ENCODE data around the gene SEPTIN8. TPM values are rescaled to one million over a fixed set of nuclear protein-coding genes. Genes with fewer than 3 reads are reported as not detected.

Gene SEPTIN8
- total RNA-seq, result 26.9 and 41.5 TPM in 2 replicates

GRCh38 chr5:132777209-132778069 is at the start of gene SEPTIN8:
Gene SEPTIN8, minus strand, starts transcription at chr5:132777239. Its CDS starts 102 bp downstream, at chr5:132777137.

DNA sequence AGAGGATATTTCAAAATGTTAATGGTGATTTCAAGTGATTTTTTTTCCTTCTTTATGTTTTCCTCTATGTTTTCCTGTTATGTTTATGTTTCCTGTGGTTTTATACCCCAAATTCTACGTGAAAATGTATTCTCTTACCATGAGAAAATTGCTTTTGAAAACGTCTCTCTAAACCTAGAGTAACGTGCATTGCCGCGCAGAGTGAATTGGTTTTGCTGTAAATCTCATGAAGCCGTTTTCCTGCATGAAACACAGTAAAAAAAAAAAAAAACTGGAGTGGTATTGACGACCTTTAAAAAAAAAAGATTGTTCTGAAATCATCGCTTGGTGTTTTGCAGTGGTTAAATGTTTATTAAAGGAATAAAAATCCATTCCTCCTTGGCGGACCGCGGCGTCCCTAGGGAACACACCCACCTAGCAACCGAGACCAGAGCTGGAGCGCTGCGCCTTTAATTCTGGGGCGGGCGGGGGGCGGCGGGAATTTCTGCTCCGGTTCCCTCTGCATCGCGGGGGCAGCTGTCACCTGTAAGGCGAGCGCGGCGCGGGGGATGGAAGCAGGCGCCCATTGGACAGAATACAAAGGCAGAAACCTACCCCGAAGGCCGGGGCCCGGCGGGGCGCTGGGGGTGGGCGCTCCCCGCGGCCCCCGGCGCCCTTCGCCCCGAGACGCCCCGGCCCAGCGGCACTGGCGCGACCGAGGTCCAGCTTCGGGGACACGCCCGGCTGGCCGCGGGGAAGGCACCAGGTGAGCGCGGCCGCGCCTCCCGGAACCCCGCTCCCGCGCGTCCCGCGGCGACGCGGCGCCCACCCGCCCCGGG is 36.0 kb upstream of the SEPTIN8 start, which contains the start of gene SOWAHA:
Gene SOWAHA, plus strand, starts transcription at position 522 of the 818 bp plus-strand sequence. CDS start 320 bp downstream, outside the sequence.

DNA sequence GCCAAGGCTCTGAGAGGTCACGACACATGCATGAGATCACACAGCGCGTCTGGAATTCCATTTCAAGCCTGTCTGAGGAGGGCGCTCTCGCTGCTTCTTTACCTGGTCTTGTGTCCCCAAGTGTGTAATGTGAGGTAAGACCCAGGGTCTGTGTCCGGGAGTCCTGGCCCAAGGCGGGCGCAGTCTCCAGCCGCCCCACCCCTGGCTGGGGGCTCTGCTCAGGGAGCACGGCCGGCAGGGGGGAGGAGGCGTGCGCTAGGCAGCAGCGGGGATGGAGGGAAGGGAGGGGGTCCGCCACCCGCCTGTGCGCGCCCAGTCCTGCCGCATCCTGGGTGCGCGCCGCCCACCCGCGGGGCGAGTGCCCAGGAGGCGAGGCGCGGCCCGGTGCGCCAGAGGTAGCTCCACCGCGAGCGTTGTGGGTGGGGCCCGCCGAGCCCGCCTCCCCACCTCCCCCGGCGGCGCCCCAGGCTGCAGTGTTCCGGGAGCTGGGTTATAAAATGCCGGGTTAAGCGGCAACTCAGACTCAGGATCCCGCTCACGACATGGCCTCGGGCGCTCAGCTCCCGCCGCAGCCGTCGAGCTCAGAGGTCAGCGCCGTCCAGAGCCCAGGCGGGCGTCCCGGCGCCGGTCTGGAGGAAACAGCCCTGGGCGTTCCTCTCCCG is 30.0 kb downstream of the SEPTIN8 start, which contains the start of gene CCNI2:
Gene CCNI2, plus strand, starts transcription at position 473 of the 662 bp plus-strand sequence. Its CDS starts 70 bp downstream, at position 543.

GRCh38 chr5:132736853-132737833 is 39.9 kb downstream of the SEPTIN8 start, which contains the start of gene KIF3A:
Gene KIF3A, minus strand, starts transcription at chr5:132737546. Its CDS starts 127 bp downstream, at chr5:132737419.

Other genes with a start within 250 kb of the SEPTIN8 start
- not detected in 2 replicates for gene IL5, start 233.7 kb downstream of the SEPTIN8 start, total RNA-seq
- gene RAD50, start 220.3 kb downstream of the SEPTIN8 start, total RNA-seq, result 6.7 and 8.6 TPM in 2 replicates
- gene IL13, start 119.1 kb downstream of the SEPTIN8 start, total RNA-seq, result 1.3 TPM in 1 of 2 replicates, not detected in the other
- gene IL4, start 103.2 kb downstream of the SEPTIN8 start, total RNA-seq, result not detected in 2 replicates
- 3.2 and 5.1 TPM in 2 replicates for gene KIF3A, start 39.7 kb downstream of the SEPTIN8 start, total RNA-seq
- not detected in 2 replicates for gene CCNI2, start 29.8 kb downstream of the SEPTIN8 start, total RNA-seq
- 0.16 TPM in 1 of 2 replicates, not detected in the other for gene SOWAHA, start 36.1 kb upstream of the SEPTIN8 start, total RNA-seq
- 5.2 and 19.1 TPM in 2 replicates for gene SHROOM1, start 53.4 kb upstream of the SEPTIN8 start, total RNA-seq
- not detected in 2 replicates for gene GDF9, start 89.2 kb upstream of the SEPTIN8 start, total RNA-seq
- 149 and 159 TPM in 2 replicates for gene UQCRQ, start 89.4 kb upstream of the SEPTIN8 start, total RNA-seq
- 0.16 TPM in 1 of 2 replicates, not detected in the other for gene LEAP2, start 96.4 kb upstream of the SEPTIN8 start, total RNA-seq
- gene AFF4, start 186.4 kb upstream of the SEPTIN8 start, total RNA-seq, result 28.3 and 47.8 TPM in 2 replicates
- gene ZCCHC10, start 249.3 kb upstream of the SEPTIN8 start, total RNA-seq, result 4.2 and 12.5 TPM in 2 replicates